HCT116 (cell line): ENCODE measurements around the gene MICAL3. TPM values are rescaled to one million over a fixed set of nuclear protein-coding genes. Genes with fewer than 3 reads are reported as not detected.

Experiments used
- ATAC-seq: fragments of 200-7000 bp; cut with Tn5 transposase; 2 replicates; pipeline ENCODE4 v1.9.1; 2020; ENCODE audit warnings: mild to moderate bottlenecking, moderate library complexity
- BruUV-seq: library from RNA; stranded (reverse); fragments of 400-500 nt; replicated peaks from 2 replicates; lab custom pipeline; 2021; lab: Mats Ljungman, UMichigan
- CTCF ChIA-PET: fragments of 300-600 bp; sonication (Branson Sonifier 250); formaldehyde crosslinking; loops from one replicate; lab custom pipeline; 2021; ENCODE audit warnings: antibody characterized with exemption; lab: Charles Lee
- POLR2A ChIA-PET: fragments of 300-600, 350-600 bp; sonication (Branson Sonifier 250); formaldehyde crosslinking; loops from one replicate; lab custom pipeline; 2021; ENCODE audit warnings: antibody characterized with exemption; lab: Charles Lee
- RAD21 ChIA-PET, 2 experiments: fragments of 300-600 bp; sonication (Branson Sonifier 250); formaldehyde crosslinking; loops; one replicate each; lab custom pipeline; 2023; ENCODE audit warnings: low total read pairs in 2 of 2; ENCODE audit not compliant: uncharacterized antibody in 2 of 2, unreplicated experiment in 2 of 2, low non-redundant PET in 1 of 2; lab: Charles Lee
- DNase-seq: peaks from one replicate; pipeline ENCODE4 v3.0.0-alpha.2; 2010; ENCODE audit warnings: low read depth, low spot score
- H2AFZ ChIP-seq: fragments of 200-600 bp; shearing (Covaris generic), sonication (generic); 2 replicates; pipeline ENCODE4 v1.6.1; 2017; ENCODE audit warnings: low read depth, mixed run types, mixed read lengths, antibody characterized with exemption, low read length; ENCODE audit not compliant: poor library complexity, severe bottlenecking
- H3K27ac ChIP-seq: 2 replicates; pipeline ENCODE4 v1.5.1; 2012; ENCODE audit warnings: low read depth, low read length
- H3K27me3 ChIP-seq: fragments of 200-600 bp; sonication (generic); 2 replicates; pipeline ENCODE4 v1.6.1; 2016; ENCODE audit warnings: mixed run types, low read length, mixed read lengths; ENCODE audit not compliant: insufficient read depth
- H3K36me3 ChIP-seq, 2 experiments: fragments of 200-500 bp in 1 of 2; fragments of 200-600 bp in 1 of 2; sonication (Bioruptor generic) in 1 of 2; sonication (generic) in 1 of 2; 2 replicates each; pipeline versions ENCODE4 v1.5.1 to v1.6.1; 2014 to 2016; ENCODE audit warnings: low read length in 2 of 2, inconsistent platforms in 1 of 2, mixed read lengths in 1 of 2, mixed run types in 1 of 2; ENCODE audit not compliant: insufficient read depth in 2 of 2, control insufficient read depth in 1 of 2
- H3K4me1 ChIP-seq, 2 experiments: fragments of 200-600 bp in 1 of 2; sonication (generic) in 1 of 2; 2 replicates each; pipeline versions ENCODE4 v1.5.1 to v1.6.1; 2012 to 2017; ENCODE audit warnings: low read length in 2 of 2, inconsistent platforms in 1 of 2, mild to moderate bottlenecking in 1 of 2, mixed read lengths in 1 of 2, mixed run types in 1 of 2, moderate library complexity in 1 of 2; ENCODE audit not compliant: insufficient read depth in 2 of 2, control insufficient read depth in 1 of 2
- H3K4me2 ChIP-seq: fragments of 200-600 bp; sonication (generic); 2 replicates; pipeline ENCODE4 v1.6.1; 2017; ENCODE audit warnings: mixed run types, low read length, mixed read lengths
- H3K4me3 ChIP-seq, 2 experiments: fragments of 200-600 bp in 1 of 2; sonication (generic) in 1 of 2; replicated peaks in 1 of 2; 2 replicates each; pipeline ENCODE4 v1.5.1; 2011 to 2016; ENCODE audit warnings: low read length in 2 of 2, control low read depth in 1 of 2, low read depth in 1 of 2, mild to moderate bottlenecking in 1 of 2, mixed read lengths in 1 of 2, mixed run types in 1 of 2
- H3K79me2 ChIP-seq: fragments of 200-600 bp; sonication (generic); 2 replicates; pipeline ENCODE4 v1.6.1; 2017; ENCODE audit warnings: mild to moderate bottlenecking, mixed run types, low read length, moderate library complexity, mixed read lengths; ENCODE audit not compliant: insufficient read depth
- H3K9ac ChIP-seq: fragments of 200-600 bp; sonication (generic); 2 replicates; pipeline ENCODE4 v1.6.1; 2016; ENCODE audit warnings: low read length, mixed read lengths
- H3K9me2 ChIP-seq: fragments of 200-600 bp; sonication (generic), shearing (Covaris generic); 2 replicates; pipeline ENCODE4 v1.6.1; 2017; ENCODE audit warnings: mixed run types, mild to moderate bottlenecking, moderate library complexity; ENCODE audit not compliant: insufficient read depth
- H3K9me3 ChIP-seq, 2 experiments: fragments of 200-500 bp in 1 of 2; fragments of 200-600 bp in 1 of 2; sonication (Bioruptor generic) in 1 of 2; sonication (generic) in 1 of 2; 2 replicates each; pipeline ENCODE4 v1.6.1; 2014 to 2017; ENCODE audit warnings: low read length in 2 of 2, mixed read lengths in 2 of 2, inconsistent platforms in 1 of 2, low read depth in 1 of 2, mild to moderate bottlenecking in 1 of 2, mixed run types in 1 of 2, moderate library complexity in 1 of 2; ENCODE audit not compliant: control insufficient read depth in 1 of 2, insufficient read depth in 1 of 2
- H4K20me1 ChIP-seq: fragments of 200-600 bp; sonication (generic), shearing (Covaris generic); 2 replicates; pipeline ENCODE4 v1.6.1; 2017; ENCODE audit warnings: mixed run types, mild to moderate bottlenecking, moderate library complexity; ENCODE audit not compliant: insufficient read depth
- CTCF ChIP-seq, 3 experiments: fragments of 200-600 bp in 1 of 3; sonication (generic) in 1 of 3; IDR thresholded peaks in 2 of 3; conservative IDR thresholded peaks in 1 of 3; 2 replicates each; pipeline ENCODE4 v1.5.1; 2012 to 2017; ENCODE audit warnings: low read depth in 2 of 3, low read length in 2 of 3, antibody characterized with exemption in 1 of 3, borderline replicate concordance in 1 of 3, control low read depth in 1 of 3, mild to moderate bottlenecking in 1 of 3, mixed read lengths in 1 of 3, mixed run types in 1 of 3, moderate library complexity in 1 of 3; ENCODE audit not compliant: insufficient read depth in 1 of 3
- EGR1 ChIP-seq: IDR thresholded peaks from 2 replicates; pipeline ENCODE4 v1.6.1; 2012; ENCODE audit warnings: low read depth
- ELF1 ChIP-seq: IDR thresholded peaks from 2 replicates; pipeline ENCODE4 v1.6.1; 2012; ENCODE audit warnings: low read depth, borderline replicate concordance
- EZH2 ChIP-seq: fragments of 200-600 bp; sonication (generic); IDR thresholded peaks from 2 replicates; pipeline ENCODE4 v1.6.1; 2017; ENCODE audit warnings: antibody characterized with exemption, mixed run types
- EZH2phosphoT487 ChIP-seq: fragments of 200-600 bp; IDR thresholded peaks from 2 replicates; pipeline ENCODE4 v1.6.1; 2018; ENCODE audit warnings: antibody characterized with exemption, borderline replicate concordance
- FOSL1 ChIP-seq: IDR thresholded peaks from 2 replicates; pipeline ENCODE4 v1.6.1; 2012; ENCODE audit warnings: low read depth
- MAX ChIP-seq: IDR thresholded peaks from 2 replicates; pipeline ENCODE4 v1.6.1; 2012
- POLR2A ChIP-seq: IDR thresholded peaks from 2 replicates; pipeline ENCODE4 v1.7.0; 2011; ENCODE audit warnings: borderline replicate concordance; ENCODE audit not compliant: insufficient read depth, insufficient read length; ENCODE audit errors: extremely low read depth
- POLR2AphosphoS5 ChIP-seq: IDR thresholded peaks from 2 replicates; pipeline ENCODE4 v1.6.1; 2011; ENCODE audit warnings: mild to moderate bottlenecking, low read depth, low read length, moderate library complexity
- SP1 ChIP-seq: IDR thresholded peaks from 2 replicates; pipeline ENCODE4 v1.6.1; 2012; ENCODE audit warnings: low read depth
- SRF ChIP-seq: IDR thresholded peaks from 2 replicates; pipeline ENCODE4 v1.6.1; 2012; ENCODE audit warnings: low read depth
- YY1 ChIP-seq: IDR thresholded peaks from 2 replicates; pipeline ENCODE4 v1.6.1; 2011; ENCODE audit warnings: low read length, low read depth, moderate library complexity, mild to moderate bottlenecking; ENCODE audit not compliant: insufficient replicate concordance; ENCODE audit errors: extremely low read depth
- ZBTB33 ChIP-seq: IDR thresholded peaks from 2 replicates; pipeline ENCODE4 v1.6.1; 2011; ENCODE audit warnings: mild to moderate bottlenecking, low read length, moderate library complexity; ENCODE audit not compliant: insufficient replicate concordance; ENCODE audit errors: extremely low read depth
- ZFX ChIP-seq: fragments of 450-650 bp; IDR thresholded peaks from 2 replicates; pipeline ENCODE4 v1.6.1; 2017
- intact Hi-C: fragments of 100-400 bp; cut with micrococcal nuclease; formaldehyde crosslinking; loops from 2 replicates; pipeline ENCODE4 v1.10.0; 2022
- total RNA-seq: library from RNA; stranded (reverse); gene quantifications from one replicate; pipeline ENCODE4 v1.2.1, GENCODE V29; 2021; ENCODE audit not compliant: unreplicated experiment

MICAL3 gene
- total RNA-seq, 1 experiment from 2014 or later: 30.8 TPM

- Histone ChIP-seq H3K4me2 (no peak overlapping the region), H3K27ac (no peak overlapping the region), H3K36me3 (peaks cover 10 to 28% of the 10 kb centered on the region in 2 experiments), H2AFZ (no peak overlapping the region), H3K27me3 (no peaks in the 10 kb centered on the region), H3K4me3 (no peak overlapping the region), H3K9me3 (no peaks in the 10 kb centered on the region), H3K79me2 (no peaks in the 10 kb centered on the region), H3K9ac (no peak overlapping the region), H4K20me1 (no peaks in the 10 kb centered on the region), H3K4me1 (no peaks in the 10 kb centered on the region), H3K9me2 (no peaks in the 10 kb centered on the region)
- POLR2A ChIA-PET: no interaction called here
- DNase-seq (no peak), ATAC-seq (no peak)
- no TSS peak for BruUV-seq
- RAD21 ChIA-PET: no interaction called here
- intact Hi-C loops: no loop called here
- TF ChIP-seq EGR1: no peak
- no peak for TF ChIP-seq YY1
- no peak for TF ChIP-seq ZBTB33
- no peak for TF ChIP-seq CTCF (IDR thresholded peaks at IDR 0.05 in 2 of 3, conservative IDR thresholded peaks at IDR 0.05 in 1 of 3; ENCODE audit: borderline replicate concordance in 1 of 3, insufficient read depth in 1 of 3, low read depth in 2 of 3, low read length in 2 of 3)
- TF ChIP-seq POLR2AphosphoS5: no peak
- no peak for TF ChIP-seq FOSL1
- no peak for TF ChIP-seq POLR2A
- no peak for TF ChIP-seq ELF1
- no peak for TF ChIP-seq EZH2phosphoT487
- TF ChIP-seq SP1: no peak
- TF ChIP-seq ZFX: no peak
- TF ChIP-seq SRF: no peak
- no peak for TF ChIP-seq MAX
- TF ChIP-seq EZH2: no peak
- CTCF ChIA-PET: no interaction called here
Measured at GRCh38 chr22:17866127-17866526, 158.2 kb downstream of the MICAL3 start.
